NCI-H146 (cell line): Measurements from ENCODE around the gene EFNA1.
A peak's percentile ranks its signal among the peaks of the same experiment; 100 is the strongest.

Experiments used
- DNase-seq: peaks from one replicate; lab custom pipeline; 2025; lab: John Stamatoyannopoulos, UW

Gene EFNA1

DNA sequence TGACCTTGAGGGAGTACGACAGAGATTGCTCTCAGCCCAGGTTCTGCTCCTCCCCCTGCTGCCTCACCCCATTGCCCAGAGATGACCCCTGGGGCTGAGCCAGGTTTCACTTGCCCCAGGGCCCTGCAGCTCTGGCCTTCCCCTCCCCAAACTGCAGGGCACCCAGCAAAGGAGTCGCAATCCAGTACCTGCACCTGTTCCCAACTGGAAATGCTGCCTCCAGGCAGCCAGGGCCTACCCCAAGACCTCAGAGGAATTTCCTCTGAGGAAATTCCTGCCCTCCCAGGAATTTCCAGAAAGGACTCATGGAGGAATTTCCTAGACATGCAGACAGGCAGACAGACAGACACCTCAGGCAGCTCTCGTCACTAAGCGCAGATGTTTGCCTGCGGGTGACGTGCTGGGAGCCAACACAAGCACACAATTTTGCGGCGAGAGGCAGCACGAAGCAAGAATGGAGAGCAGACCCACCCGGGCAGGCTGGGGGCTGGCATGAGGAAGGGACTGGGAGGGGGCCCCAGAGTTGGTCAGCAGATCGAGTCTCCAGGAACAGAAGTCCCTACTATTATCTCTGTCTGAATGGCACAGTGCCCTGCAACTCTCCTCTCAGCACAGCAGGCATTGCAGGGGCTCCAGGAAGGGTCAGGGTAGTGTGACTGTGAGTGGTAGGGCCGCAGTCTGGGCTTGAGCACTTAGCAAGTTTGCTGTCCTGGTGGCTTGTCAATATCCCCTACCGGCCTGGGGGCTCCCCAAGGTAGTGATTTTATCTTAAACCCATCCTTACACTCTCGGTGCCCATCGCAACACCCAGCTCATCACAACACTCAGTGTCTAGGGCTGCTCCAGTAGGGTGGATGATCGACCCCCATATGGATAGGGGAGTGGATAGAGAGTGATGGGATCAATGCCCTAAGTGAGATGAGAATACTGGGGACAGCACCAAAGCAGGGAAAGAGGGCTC, 2.9 kb upstream of the EFNA1 start:
- no peak for DNase-seq

- no peak for DNase-seq
Observed at GRCh38 chr1:155125511-155125945, 2.1 kb upstream of the EFNA1 start.

DNA sequence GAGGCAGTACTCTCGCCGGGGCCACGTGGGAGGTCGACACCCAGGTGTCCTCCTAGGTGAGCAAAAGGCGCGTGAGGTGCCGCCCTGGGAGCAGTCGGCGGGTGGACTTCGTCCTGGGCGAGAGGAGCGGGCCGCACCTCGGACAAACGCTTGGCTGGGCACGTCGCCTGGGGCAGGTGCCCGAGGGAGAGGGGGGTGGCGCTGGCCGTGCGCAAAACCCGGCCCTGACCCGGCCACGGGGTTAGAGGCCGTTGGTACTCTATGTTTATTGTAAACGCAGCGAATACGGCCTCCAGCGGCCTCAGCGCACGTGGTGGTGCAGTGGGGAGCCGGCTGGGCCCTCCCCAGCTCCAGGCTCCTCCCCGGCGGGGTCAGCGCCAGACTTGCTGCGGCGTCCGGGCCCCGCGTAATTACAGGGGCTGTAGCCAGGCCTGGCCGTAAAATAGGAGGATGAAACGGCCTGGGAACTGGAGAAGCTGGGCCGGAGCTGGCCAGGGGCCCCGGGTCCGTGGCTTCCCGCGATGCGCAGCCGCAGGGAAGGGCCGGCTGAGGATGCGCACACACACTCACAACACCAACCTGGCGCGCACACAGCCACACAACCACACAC, 1.6 kb upstream of the EFNA1 start:
- DNase-seq, result peak; percentile 68

DNA sequence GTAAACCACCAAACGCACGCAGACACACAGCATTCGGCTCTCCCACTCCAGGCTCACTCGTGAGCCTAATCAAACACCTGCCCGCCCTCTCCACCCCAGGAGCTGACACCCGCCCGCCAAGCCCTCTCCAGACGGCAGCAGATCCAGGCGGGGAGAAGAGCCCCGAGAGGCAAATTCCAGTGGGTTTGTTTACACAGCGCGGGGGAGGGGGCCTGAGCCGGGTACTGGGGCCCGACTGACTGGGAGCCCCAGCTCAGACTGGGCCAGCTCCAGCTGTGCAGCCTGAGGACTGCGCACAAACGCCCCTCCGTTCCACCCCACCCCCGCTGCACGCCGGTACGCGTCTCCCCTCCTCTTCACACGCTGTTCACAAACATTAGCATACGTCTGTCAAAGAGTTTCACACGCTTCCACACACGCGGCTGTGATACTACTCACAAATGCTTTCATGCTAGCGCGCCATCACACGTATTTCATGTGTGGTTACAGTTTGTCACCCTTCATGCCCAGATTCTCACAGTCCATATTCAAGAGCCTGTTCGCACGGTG, 1.0 kb upstream of the EFNA1 start:
- peak; percentile 40 for DNase-seq

DNA sequence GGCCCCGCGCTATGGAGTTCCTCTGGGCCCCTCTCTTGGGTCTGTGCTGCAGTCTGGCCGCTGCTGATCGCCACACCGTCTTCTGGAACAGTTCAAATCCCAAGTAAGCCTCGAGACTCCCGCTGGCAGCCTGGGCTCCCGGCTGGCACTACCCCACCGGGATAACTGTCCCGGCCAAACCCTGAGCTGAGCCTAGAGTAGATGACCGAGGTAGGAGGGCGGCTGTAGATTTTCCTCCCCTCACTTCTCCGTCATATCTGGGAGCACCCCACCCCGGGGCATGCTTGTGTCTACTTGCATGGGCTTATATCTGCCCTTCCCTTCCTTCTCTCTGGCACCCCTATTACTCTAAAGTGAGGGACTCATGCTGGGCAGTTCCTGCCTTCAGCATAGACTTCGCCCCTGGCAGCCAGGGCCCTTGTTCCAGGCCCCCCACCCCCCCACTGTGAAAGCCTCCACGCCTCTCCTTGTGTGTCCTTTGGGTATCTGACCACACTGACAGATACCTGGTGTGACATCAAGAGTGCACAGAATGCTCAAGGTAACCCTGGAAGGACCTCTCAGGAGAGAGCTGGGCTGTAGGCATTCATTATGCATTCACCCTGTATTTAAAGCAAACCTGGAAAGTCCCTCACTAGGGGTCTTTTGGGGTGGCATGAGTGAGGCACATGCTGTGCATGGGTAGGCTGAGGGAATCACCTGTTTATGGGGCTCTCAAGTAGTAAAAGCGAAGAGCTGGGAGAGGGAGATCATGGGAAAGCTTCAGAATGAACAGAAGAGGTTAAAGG, 485 bp downstream of the EFNA1 start:
- DNase-seq, result no peak

- DNase-seq, result no peak
Observed at GRCh38 chr1:155128755-155129473, 1.2 kb downstream of the EFNA1 start.

DNA sequence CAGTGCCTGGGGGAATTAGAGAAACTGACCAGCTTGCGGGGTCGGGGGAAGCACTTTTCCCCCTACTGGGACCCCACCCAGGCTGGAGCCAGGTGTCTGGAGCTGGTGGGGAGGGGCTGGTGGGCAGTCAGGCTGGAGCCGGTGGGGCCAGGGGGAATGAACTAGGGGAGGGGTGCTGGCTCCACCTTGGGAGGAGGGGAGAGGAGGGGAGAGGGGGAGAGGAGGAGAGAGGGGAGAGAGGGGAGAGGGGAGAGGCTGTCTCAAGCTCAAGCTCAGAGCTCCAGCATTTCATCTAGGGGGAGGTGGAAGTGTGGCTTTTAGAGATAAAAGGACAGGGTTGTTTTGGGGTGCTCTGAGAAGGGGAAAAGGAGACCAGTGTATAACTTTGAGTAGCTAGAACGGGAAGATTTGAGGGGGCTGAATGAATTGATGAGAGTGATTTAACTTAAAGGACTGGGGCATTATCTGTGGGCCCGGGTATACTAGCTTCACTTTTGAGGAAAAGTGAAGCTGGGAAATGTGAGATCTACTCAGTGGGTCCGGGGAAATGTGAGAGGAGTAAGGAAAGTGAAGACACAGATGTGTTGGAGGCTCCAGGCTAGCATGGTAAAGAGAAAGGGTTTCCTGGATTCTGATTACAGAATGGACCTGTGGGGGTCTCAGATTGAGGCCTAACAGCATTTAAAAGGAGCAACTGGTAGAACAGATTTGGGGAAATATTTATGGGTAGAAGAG, 2.8 kb downstream of the EFNA1 start:
- DNase-seq, result no peak

GRCh38 chr1:155131285-155131684, 3.6 kb downstream of the EFNA1 start:
- no peak for DNase-seq

DNA sequence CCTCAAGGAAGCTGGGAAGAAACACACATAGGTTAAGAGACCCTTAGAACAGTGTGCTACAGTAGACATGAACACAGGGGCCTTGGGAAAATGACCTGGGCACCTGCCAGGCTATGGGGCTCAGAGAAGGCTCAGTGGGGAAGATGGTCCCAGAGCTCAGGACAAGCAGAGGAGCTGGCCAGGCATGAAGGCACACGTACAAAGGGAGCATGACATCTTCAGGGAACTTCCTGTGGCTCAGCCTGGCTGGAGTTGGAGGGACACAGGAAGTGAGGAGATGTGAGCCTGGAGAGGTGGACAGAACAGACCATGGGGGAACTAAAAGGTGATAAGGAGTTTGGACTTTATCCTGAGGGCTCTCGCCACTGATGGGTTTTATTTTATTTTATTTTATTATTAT, 4.2 kb downstream of the EFNA1 start:
- DNase-seq, result no peak

DNA sequence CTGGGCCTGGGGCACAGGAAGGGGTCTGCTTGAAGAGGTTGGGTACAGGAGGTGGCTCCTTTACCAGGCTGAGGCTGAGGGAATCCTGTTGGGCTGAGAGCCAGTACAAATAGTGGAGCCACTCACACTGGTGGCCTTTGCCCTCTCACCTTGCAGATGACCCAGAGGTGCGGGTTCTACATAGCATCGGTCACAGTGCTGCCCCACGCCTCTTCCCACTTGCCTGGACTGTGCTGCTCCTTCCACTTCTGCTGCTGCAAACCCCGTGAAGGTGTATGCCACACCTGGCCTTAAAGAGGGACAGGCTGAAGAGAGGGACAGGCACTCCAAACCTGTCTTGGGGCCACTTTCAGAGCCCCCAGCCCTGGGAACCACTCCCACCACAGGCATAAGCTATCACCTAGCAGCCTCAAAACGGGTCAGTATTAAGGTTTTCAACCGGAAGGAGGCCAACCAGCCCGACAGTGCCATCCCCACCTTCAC, 6.2 kb downstream of the EFNA1 start:
- DNase-seq, result no peak

GRCh38 chr1:155134322-155134721, 6.6 kb downstream of the EFNA1 start:
- no peak for DNase-seq

GRCh38 chr1:155134880-155135414, 7.3 kb downstream of the EFNA1 start:
- peak; percentile 77 for DNase-seq

GRCh38 chr1:155135415-155136028, 7.8 kb downstream of the EFNA1 start, which contains the start of gene SLC50A1:
Gene SLC50A1 (plus strand): TSS chr1:155135852. CDS start chr1:155135912, 60 bp downstream.
- DNase-seq, result peak; percentile 93

- DNase-seq, result no peak
Observed at GRCh38 chr1:155136748-155137147, 9.1 kb downstream of the EFNA1 start.

- DNase-seq, result no peak
Observed at GRCh38 chr1:155137154-155137949, 9.7 kb downstream of the EFNA1 start.

DNA sequence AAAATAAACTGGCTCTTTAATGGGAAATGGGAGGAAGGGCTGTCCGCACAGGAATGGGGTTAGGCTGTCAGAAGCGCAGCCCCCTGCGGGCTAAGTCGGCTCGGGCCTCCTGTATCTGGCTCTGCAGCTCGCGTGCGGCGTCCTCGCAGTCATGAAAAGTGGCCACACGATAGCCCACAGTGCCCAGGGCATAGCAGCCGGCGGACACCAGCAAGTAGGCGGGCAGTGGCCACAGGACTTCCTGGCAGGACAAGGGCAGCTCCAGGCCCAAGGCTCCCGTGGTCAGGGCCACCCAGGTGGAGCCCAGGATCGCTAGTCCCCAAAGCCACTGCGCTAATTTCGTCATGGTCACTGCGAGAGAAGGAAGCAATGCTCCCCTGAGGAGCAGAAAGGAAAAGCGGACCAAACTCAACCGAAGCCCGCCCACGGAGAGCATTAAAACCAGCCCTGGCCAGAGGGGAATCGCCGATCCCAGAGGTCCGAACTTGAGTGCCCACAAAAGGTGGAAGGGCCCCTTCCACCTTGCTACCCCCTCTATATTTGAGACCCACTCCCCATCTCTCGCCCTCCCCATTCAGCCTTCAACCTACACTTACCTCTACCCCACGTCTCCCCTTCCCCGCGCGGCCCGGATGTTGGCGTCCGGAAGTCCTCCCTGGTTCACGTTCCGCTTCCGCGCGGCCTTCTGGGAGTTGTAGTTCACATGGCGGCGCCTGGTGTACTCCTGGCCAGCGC, 12.4 kb downstream of the EFNA1 start, which contains the start of gene DPM3:
Gene DPM3 (minus strand): TSS at position 637 of the 735 bp plus-strand sequence. CDS start 291 bp downstream, at position 346.
- peak; percentile 84 for DNase-seq

- no peak for DNase-seq
Observed at GRCh38 chr1:155140630-155140953, 12.9 kb downstream of the EFNA1 start.

DNA sequence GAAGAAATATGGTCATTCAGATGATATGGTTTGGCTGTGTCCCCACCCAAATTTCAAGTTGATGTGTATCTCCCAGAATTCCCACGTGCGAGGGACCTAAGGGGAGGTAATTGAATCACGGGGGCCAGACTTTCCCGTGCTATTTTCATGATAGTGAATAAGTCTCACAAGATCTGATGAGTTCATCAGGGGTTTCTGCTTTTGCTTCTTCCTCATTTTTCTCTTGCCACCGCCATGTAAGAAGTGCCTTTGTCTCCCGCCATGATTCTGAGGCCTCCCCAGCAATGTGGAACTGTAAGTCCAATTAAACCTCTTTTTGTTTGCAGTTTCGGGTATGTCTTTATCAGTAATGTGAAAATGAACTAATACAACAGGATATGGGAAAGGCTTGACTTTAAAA, 14.1 kb downstream of the EFNA1 start:
- DNase-seq, result no peak
